ENCODE data around the gene UBXN4.

Gene UBXN4

DNA sequence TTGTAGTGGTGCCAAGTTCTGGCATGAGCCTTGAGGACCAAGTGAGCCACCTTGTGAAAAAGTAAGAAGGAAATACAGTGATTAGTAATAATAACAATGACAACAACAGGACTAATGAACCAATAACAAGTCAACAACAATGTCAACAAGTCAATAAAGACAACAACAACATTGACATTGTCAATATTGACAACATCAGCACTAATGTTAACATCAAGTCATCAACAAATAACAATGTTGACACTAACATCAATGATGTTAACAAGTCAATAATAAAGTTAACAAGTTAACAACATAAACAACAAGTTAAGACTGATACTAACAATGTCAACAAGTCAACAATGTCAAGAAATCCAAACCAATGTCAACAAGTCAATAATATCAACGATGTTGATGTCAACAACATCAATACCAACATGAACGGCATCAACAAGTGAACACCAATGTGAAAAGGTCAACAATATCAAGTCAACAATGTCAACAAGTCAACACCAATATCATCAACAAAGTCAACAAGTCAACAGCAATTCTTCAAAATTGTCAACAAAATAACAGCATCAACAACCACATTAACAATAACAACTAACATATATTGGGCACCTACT lies 71.4 kb downstream of the UBXN4 start:
- DNase-seq, result no peak

DNA sequence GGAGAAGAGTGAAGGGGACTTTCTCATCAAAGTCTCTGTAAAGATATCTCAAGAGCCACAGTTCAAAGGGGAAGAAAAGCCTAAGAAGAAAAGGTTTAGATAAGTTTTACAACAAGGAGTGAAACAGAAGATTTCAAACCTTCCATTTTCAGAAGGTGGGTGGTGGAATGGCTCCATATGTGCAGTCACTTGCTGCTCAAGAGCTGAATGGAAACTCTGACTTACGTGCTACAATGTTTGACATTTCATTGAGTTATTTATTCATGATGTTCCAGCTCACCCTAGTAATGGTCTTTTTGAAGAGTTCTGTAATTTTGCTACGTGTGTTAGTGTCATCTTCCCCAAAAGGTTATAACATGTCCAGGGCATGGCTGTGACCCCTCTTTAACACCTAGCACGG lies 73.6 kb downstream of the UBXN4 start:
- no peak for DNase-seq

GRCh38 chr2:135817466-135817865 lies 75.8 kb downstream of the UBXN4 start:
- DNase-seq, result no peak

DNA sequence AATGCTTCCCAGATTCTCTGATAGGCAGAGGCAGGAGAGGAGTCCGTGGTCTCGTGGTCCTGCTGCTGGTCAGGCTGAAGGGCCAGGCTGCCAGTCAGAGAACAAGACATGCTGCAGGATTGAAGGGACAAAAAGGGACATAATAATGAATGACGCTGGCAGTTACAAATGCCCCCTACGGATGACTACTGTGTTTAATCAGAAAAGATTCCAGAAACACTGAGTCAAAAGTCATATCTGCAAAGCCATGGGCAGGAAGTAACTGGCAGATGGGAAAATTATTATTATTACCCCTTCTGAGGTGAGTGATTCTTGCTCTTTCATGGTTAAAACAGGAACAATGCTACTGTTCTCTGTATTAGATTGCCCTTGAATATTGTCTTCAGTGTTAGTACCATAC lies 76.3 kb downstream of the UBXN4 start:
- DNase-seq, result no peak

DNA sequence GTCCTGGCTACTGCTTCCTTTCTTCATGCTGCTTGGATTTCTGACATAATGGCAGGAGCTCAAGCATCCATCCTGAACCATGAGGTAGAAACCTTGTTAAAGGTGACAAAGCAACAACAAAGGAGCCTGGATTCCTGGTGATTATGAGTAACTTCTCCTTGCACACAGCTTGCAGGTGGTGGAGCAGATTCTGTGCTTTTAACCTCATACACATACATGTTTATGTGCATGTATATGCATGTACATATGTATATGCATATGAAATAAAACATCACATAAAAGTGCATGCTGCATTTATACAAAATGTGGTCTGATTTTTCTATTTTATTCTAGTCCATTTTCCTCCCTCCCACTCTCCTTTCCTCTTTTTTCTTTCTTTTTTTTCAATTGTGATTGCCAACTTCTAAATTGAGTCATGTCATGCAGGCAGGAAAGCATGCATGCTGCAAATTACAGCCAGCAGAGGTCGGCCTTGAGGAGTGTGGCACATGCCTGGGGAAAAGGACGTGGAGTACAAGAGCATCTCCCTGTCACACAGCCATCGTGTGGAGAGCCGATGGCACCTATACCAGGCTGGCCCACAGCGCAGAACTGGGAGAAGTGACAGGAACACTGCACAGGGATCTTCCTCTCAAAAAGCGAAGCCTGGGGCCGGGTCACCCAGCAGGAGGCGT lies 77.4 kb downstream of the UBXN4 start:
- no peak for DNase-seq

DNA sequence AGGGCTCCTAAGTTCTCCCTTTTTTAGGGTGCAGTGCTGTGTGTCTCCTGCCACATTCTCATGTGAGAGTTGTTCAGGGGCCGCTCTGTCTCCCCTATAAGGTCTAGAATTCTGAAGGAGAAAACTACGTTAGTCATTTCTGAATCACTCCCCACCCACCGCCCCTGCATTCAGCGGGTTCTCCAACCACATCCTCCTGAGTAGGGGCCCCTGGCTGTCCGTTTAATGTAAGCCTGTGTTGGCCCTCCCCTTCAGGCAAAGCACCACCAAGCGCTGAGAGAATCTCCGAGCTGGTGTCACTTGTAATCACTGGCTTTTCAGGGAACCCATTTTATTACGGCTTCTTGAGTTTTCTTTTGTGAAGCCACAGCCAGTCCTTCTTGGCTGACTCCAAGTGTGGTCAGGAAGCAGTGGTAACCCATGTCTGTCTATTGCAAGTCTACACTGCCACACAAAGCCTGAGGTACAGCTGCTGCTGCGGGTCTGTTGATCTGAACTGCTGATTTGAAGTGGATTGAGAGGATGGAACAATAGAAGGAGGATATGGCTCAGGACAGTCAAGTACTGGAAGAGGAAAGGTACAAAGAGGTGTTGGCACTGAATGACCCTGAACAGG lies 78.5 kb downstream of the UBXN4 start:
- peak; percentile 29 for DNase-seq

DNA sequence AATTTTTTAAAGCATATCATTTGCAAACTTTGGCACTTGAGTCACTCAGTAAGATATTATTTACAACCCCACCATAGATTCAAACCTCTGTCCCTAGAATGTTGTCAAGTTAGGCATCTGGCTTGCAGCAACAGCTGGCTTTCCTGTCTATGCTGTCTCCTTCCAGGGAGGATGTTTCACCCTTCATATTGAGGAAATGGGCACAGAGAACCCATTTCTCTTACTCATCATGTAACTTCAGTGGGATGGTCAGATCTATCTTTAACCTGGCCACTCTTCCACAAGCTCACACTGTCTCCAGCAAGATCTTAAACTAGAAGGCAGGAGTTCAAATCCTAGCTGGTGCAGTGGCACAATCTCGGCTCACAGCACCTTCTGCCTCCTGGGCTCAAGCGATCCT lies 79.5 kb downstream of the UBXN4 start:
- no peak for DNase-seq

GRCh38 chr2:135822855-135823254 lies 81.2 kb downstream of the UBXN4 start:
- DNase-seq, result no peak

GRCh38 chr2:135825131-135825530 lies 83.5 kb downstream of the UBXN4 start:
- no peak for DNase-seq

DNA sequence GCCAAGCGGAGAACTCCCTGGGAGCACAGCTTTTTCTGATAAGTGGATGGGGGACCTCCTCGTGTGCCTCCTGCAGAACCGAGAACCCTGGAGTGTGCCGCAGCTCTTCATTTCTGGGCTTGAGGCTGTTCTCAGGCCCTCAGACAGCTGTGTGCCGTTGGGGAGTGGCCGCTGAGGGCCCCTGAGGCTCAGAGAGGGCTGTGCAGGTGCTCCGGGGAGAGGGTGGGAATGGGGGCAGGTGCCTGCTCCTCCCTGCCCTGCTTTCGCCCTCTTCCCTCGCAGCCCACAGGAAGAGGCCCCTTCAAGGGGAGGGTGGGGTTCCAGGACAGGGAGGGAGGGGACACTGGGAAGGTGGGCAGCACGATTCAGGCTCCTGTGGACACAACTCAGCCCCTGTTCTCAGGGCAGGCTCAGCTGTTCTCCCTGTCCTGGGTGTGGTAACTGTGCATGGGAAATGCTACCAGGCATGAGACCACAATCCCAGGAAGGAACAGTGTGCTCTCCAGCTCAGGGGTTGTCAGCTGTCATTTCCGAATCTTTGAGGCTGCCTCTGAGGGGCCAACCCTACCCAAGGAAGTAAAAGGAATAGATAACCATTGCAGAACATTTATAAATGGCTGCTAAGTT lies 84.0 kb downstream of the UBXN4 start:
- DNase-seq, result no peak

- no peak for DNase-seq
Measured at GRCh38 chr2:135826544-135826943, 84.9 kb downstream of the UBXN4 start.

- no peak for DNase-seq
Measured at GRCh38 chr2:135829378-135830135, 87.9 kb downstream of the UBXN4 start.

- DNase-seq, result no peak
Measured at GRCh38 chr2:135831180-135831812, 89.6 kb downstream of the UBXN4 start.

GRCh38 chr2:135832891-135833290 lies 91.2 kb downstream of the UBXN4 start:
- no peak for DNase-seq

Data from activated CD4-positive, alpha-beta T cell treated with anti-CD3 and anti-CD28 coated beads, Interleukin-2, amount 50 U/mL, for 1 hour (primary cell).